GM21526 (cell line): ENCODE results near the gene ZNF574.

ENCODE experiments used
- ATAC-seq: cut with Tn5 transposase; IDR thresholded peaks from one replicate; pipeline ENCODE4 v1.9.1; 2021; ENCODE audit warnings: moderate library complexity; ENCODE audit not compliant: unreplicated experiment, low FRiP score

Gene ZNF574

GRCh38 chr19:42122691-42123607, 47.0 kb downstream of the ZNF574 start:
- ATAC-seq: no peak

DNA sequence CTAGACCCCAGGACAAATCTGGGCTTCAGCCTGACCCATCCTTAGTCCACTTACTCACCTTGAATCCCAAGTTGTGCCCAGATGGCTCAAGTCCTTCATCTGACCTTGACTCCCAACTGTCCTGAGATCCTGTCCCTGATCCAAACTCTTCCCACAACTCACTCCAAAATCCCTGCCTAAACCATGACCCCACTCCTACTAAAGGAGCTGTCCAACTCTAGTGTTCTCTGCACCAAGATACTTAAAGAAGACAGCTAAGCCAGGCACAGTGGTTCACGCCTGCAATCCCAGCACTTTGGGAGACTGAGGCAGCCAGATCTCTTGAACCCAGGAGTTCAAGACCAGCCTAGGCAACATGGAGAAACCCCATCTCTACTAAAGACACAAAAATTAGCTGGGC, 47.8 kb downstream of the ZNF574 start:
- no peak for ATAC-seq

DNA sequence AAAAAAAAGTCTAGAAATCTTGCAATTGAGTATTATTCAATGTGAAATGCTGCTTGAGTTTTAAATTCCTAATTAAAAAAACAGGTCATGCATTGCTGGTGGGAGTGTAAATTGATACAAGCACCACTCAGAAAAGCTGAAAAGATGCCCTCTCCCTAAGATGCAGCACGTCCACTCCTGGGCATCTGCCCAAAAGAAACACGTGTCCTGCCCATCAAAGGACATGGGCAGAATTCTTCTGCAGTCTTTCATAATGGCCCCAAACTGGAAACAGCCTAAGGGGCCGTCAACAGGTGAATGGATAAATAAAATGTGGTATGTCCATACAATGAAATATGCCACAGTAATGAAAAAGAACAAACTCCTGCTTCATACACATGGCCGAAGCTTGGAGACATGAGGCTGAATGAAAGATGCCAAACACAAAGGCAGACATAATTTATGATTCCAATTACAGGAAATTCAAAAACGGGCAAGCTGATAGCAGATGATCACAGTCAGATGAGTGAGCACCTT, 48.5 kb downstream of the ZNF574 start:
- ATAC-seq: no peak

DNA sequence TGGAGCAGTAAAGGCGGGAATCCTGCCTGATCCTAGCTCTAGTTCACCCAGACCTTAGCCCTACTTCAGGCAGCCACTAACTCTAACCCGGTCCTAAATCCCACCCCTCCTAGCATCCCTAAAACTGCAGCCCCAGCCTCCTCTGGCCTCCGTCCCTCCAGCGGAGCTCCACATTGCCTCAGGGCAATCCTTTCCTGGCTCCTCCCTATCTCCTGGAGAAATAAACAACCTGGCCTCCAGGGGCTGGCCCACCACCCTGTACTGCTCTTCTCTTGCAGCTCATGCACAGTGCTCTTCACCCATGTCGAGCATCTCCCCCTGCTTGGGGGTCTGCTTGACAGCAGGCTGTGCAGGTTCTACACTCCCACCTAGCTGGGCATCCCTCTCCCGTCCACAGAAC, 49.6 kb downstream of the ZNF574 start:
- no peak for ATAC-seq

- no peak for ATAC-seq
These were observed 50.6 kb downstream of the ZNF574 start for GRCh38 chr19:42126574-42126973.

GRCh38 chr19:42129399-42130253, 53.7 kb downstream of the ZNF574 start:
- ATAC-seq: no peak

DNA sequence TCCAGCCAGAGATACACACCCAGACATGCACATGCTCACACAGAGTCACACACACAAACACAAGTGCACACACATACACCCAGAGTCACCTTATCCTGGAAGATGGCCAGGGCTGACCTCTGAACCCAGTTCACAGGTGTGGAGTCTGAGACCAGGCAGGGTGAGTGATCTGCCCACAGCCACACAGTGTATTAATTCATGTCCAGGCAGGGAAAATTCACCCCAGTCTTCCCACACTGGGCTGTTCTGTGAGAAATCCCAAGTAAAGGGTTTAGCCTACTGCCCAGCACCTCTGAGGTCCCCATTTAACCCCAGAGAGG, 54.2 kb downstream of the ZNF574 start:
- no peak for ATAC-seq
